Inflammatory macrophage treated with lipopolysaccharide for 4 hours (primary cell): ENCODE measurements around the gene ZC3H18.
A peak's percentile ranks its signal among the peaks of the same experiment; 100 is the strongest.

Experiments used
- DNase-seq: peaks from one replicate; pipeline ENCODE4 v3.0.0-alpha.2; 2020

The ZC3H18 gene

GRCh38 chr16:88569985-88570690 is at the start of gene ZC3H18:
TSS of gene ZC3H18 (plus strand) at chr16:88570403. CDS start at chr16:88577124, 6,721 bp downstream.
- DNase-seq = peak; percentile 97

GRCh38 chr16:88521674-88522073 is 48.5 kb upstream of the ZC3H18 start:
- no peak for DNase-seq

GRCh38 chr16:88522276-88522949 is 47.8 kb upstream of the ZC3H18 start:
- no peak for DNase-seq

- DNase-seq = no peak
Measured at GRCh38 chr16:88523309-88524161, 46.7 kb upstream of the ZC3H18 start.

- no peak for DNase-seq
Measured at GRCh38 chr16:88524274-88524972, 45.8 kb upstream of the ZC3H18 start.

- no peak for DNase-seq
Measured at GRCh38 chr16:88524973-88525662, 45.1 kb upstream of the ZC3H18 start.

GRCh38 chr16:88525663-88525990 is 44.6 kb upstream of the ZC3H18 start:
- DNase-seq = no peak

- DNase-seq = no peak
Measured at GRCh38 chr16:88526008-88526905, 43.9 kb upstream of the ZC3H18 start.

- DNase-seq = no peak
Measured at GRCh38 chr16:88526906-88527185, 43.4 kb upstream of the ZC3H18 start.

- DNase-seq = peak; percentile 31
Measured at GRCh38 chr16:88527186-88527936, 42.8 kb upstream of the ZC3H18 start.

GRCh38 chr16:88527937-88528743 is 42.1 kb upstream of the ZC3H18 start:
- no peak for DNase-seq

GRCh38 chr16:88528902-88529318 is 41.3 kb upstream of the ZC3H18 start:
- no peak for DNase-seq

GRCh38 chr16:88529596-88529995 is 40.6 kb upstream of the ZC3H18 start:
- no peak for DNase-seq

- no peak for DNase-seq
Measured at GRCh38 chr16:88530051-88530857, 39.9 kb upstream of the ZC3H18 start.

- no peak for DNase-seq
Measured at GRCh38 chr16:88530858-88531203, 39.4 kb upstream of the ZC3H18 start.

GRCh38 chr16:88531346-88531745 is 38.9 kb upstream of the ZC3H18 start:
- no peak for DNase-seq

- DNase-seq = no peak
Measured at GRCh38 chr16:88531931-88532433, 38.2 kb upstream of the ZC3H18 start.

GRCh38 chr16:88532434-88533241 is 37.6 kb upstream of the ZC3H18 start:
- DNase-seq = no peak
